ENCODE data around the gene WBP1. TPM values are rescaled to one million over a fixed set of nuclear protein-coding genes. Genes with fewer than 3 reads are reported as not detected.
A peak's percentile ranks its signal among the peaks of the same experiment; 100 is the strongest.
"Not testable (repeated sequence)": the region's sequence is repeated elsewhere in the genome, so short reads cannot be mapped to it uniquely, and the experiment has no call there.

The WBP1 gene
- total and polyA plus RNA-seq, 4 donors, result 38.1 to 149 (median 57.9) TPM

GRCh38 chr2:74442483-74443297, 15.5 kb upstream of the WBP1 start:
- H3K4me1 ChIP-seq (ENCODE audit: control insufficient read depth in 1 of 2, insufficient read depth in 2 of 2, low read length in 2 of 2); H3K9me3 ChIP-seq (ENCODE audit: control insufficient read depth, low read length); H3K36me3 ChIP-seq (ENCODE audit: control insufficient read depth in 1 of 2, insufficient read depth in 2 of 2, low read length in 1 of 2); H3K27ac ChIP-seq (ENCODE audit: low read depth in 1 of 2, low read length in 2 of 2); H3K4me3 ChIP-seq (ENCODE audit: low read length in 2 of 2); H3K27me3 ChIP-seq (ENCODE audit: control insufficient read depth in 1 of 2, insufficient read depth in 2 of 2, low read length in 1 of 2); intact Hi-C loops (cut with DNase I); ATAC-seq (ENCODE audit: low FRiP score): not testable (repeated sequence)
- WGBS, 2 donors, result 93 to 97% methylated on average over 16 of the region's 16 CpGs
- DNase-seq, result peak in 1 of 2 donors; percentile 62

GRCh38 chr2:74444498-74445318, 13.5 kb upstream of the WBP1 start:
- H3K4me3 ChIP-seq (ENCODE audit: low read length in 2 of 2), result no peak overlapping the region
- H3K36me3 ChIP-seq (ENCODE audit: control insufficient read depth in 1 of 2, insufficient read depth in 2 of 2, low read length in 1 of 2), result no peaks in the 10 kb centered on the region
- H3K4me1 ChIP-seq (ENCODE audit: control insufficient read depth in 1 of 2, insufficient read depth in 2 of 2, low read length in 2 of 2), result no peaks in the 10 kb centered on the region
- H3K27ac ChIP-seq (ENCODE audit: low read depth in 1 of 2, low read length in 2 of 2), result no peak overlapping the region
- H3K9me3 ChIP-seq (ENCODE audit: control insufficient read depth, low read length), result no peaks in the 10 kb centered on the region
- H3K27me3 ChIP-seq (ENCODE audit: control insufficient read depth in 1 of 2, insufficient read depth in 2 of 2, low read length in 1 of 2), result no peaks in the 10 kb centered on the region
- WGBS, 2 donors, result 17 to 26% methylated on average over 5 of the region's 5 CpGs
- DNase-seq (peak in 1 of 2 donors; percentile 13), ATAC-seq (ENCODE audit: low FRiP score) (no peak)
- intact Hi-C loops (cut with DNase I), result no loop called here

GRCh38 chr2:74447230-74447999, 10.8 kb upstream of the WBP1 start:
- intact Hi-C loops (cut with DNase I), result no loop called here
- DNase-seq (peak in 1 of 2 donors; percentile 9), ATAC-seq (ENCODE audit: low FRiP score) (no peak)
- no peaks in the 10 kb centered on the region for H3K9me3 ChIP-seq (ENCODE audit: control insufficient read depth, low read length)
- no peak overlapping the region for H3K27ac ChIP-seq (ENCODE audit: low read depth in 1 of 2, low read length in 2 of 2)
- H3K36me3 ChIP-seq (ENCODE audit: control insufficient read depth in 1 of 2, insufficient read depth in 2 of 2, low read length in 1 of 2), result no peaks in the 10 kb centered on the region
- H3K4me1 ChIP-seq (ENCODE audit: control insufficient read depth in 1 of 2, insufficient read depth in 2 of 2, low read length in 2 of 2), result no peaks in the 10 kb centered on the region
- 88 to 92% methylated on average over 5 of the region's 5 CpGs for WGBS, 2 donors
- no peaks in the 10 kb centered on the region for H3K27me3 ChIP-seq (ENCODE audit: control insufficient read depth in 1 of 2, insufficient read depth in 2 of 2, low read length in 1 of 2)
- H3K4me3 ChIP-seq (ENCODE audit: low read length in 2 of 2), result no peak overlapping the region

GRCh38 chr2:74448771-74449170, 9.5 kb upstream of the WBP1 start:
- intact Hi-C loops (cut with DNase I), result no loop called here
- Histone ChIP-seq H3K36me3 (ENCODE audit: control insufficient read depth in 1 of 2, insufficient read depth in 2 of 2, low read length in 1 of 2) (no peaks in the 10 kb centered on the region), H3K4me1 (ENCODE audit: control insufficient read depth in 1 of 2, insufficient read depth in 2 of 2, low read length in 2 of 2) (no peaks in the 10 kb centered on the region), H3K27me3 (ENCODE audit: control insufficient read depth in 1 of 2, insufficient read depth in 2 of 2, low read length in 1 of 2) (no peaks in the 10 kb centered on the region), H3K4me3 (ENCODE audit: low read length in 2 of 2) (no peak overlapping the region), H3K27ac (ENCODE audit: low read depth in 1 of 2, low read length in 2 of 2) (no peak overlapping the region), H3K9me3 (ENCODE audit: control insufficient read depth, low read length) (no peaks in the 10 kb centered on the region)
- no peak for ATAC-seq (ENCODE audit: low FRiP score)
- no peak for DNase-seq
- 82 to 84% methylated on average over 2 of the region's 2 CpGs for WGBS, 2 donors

- ATAC-seq (ENCODE audit: low FRiP score) (no peak), DNase-seq (no peak)
- H3K9me3 ChIP-seq (ENCODE audit: control insufficient read depth, low read length), result no peaks in the 10 kb centered on the region
- 59 to 67% methylated on average over 3 of the region's 3 CpGs for WGBS, 2 donors
- no peak overlapping the region for H3K4me3 ChIP-seq (ENCODE audit: low read length in 2 of 2)
- no peak overlapping the region for H3K27ac ChIP-seq (ENCODE audit: low read depth in 1 of 2, low read length in 2 of 2)
- no peaks in the 10 kb centered on the region for H3K27me3 ChIP-seq (ENCODE audit: control insufficient read depth in 1 of 2, insufficient read depth in 2 of 2, low read length in 1 of 2)
- intact Hi-C loops (cut with DNase I), result no loop called here
- H3K4me1 ChIP-seq (ENCODE audit: control insufficient read depth in 1 of 2, insufficient read depth in 2 of 2, low read length in 2 of 2), result peaks cover 0 to 2% of the 10 kb centered on the region in 2 donors
- no peaks in the 10 kb centered on the region for H3K36me3 ChIP-seq (ENCODE audit: control insufficient read depth in 1 of 2, insufficient read depth in 2 of 2, low read length in 1 of 2)
Measured at GRCh38 chr2:74450570-74451190, 7.6 kb upstream of the WBP1 start.

GRCh38 chr2:74454654-74455511, 3.4 kb upstream of the WBP1 start, which contains the start of gene INO80B:
INO80B (plus strand) TSS chr2:74455087; CDS start chr2:74455117, 30 bp downstream.
- DNase-seq (peak; percentile 96 to 97), ATAC-seq (ENCODE audit: low FRiP score) (peak; percentile 91)
- Histone ChIP-seq H3K4me3 (ENCODE audit: low read length in 2 of 2) (peak within 1 kb of the TSS; percentile 45 to 58), H3K27ac (ENCODE audit: low read depth in 1 of 2, low read length in 2 of 2) (no peak within 1 kb of the TSS), H3K36me3 (ENCODE audit: control insufficient read depth in 1 of 2, insufficient read depth in 2 of 2, low read length in 1 of 2) (no peaks in the 10 kb centered on the region), H3K27me3 (ENCODE audit: control insufficient read depth in 1 of 2, insufficient read depth in 2 of 2, low read length in 1 of 2) (no peaks in the 10 kb centered on the region), H3K9me3 (ENCODE audit: control insufficient read depth, low read length) (no peaks in the 10 kb centered on the region), H3K4me1 (ENCODE audit: control insufficient read depth in 1 of 2, insufficient read depth in 2 of 2, low read length in 2 of 2) (peaks cover 2 to 3% of the 10 kb centered on the region in 2 donors)
- intact Hi-C loops (cut with DNase I), result loop anchor here (2.0 kb wide), 1 partner anchor 28 kb away; the partner anchor contains the start of genes CCDC142 (in 2 of the 2) and TTC31 (in 2 of the 2)
- 1% methylated on average over 40 of the region's 40 CpGs for WGBS, 2 donors

- Histone ChIP-seq H3K4me1 (ENCODE audit: control insufficient read depth in 1 of 2, insufficient read depth in 2 of 2, low read length in 2 of 2) (peaks cover 2 to 3% of the 10 kb centered on the region in 2 donors), H3K27ac (ENCODE audit: low read depth in 1 of 2, low read length in 2 of 2) (peak overlapping the region; percentile 54 to 68), H3K9me3 (ENCODE audit: control insufficient read depth, low read length) (no peaks in the 10 kb centered on the region), H3K27me3 (ENCODE audit: control insufficient read depth in 1 of 2, insufficient read depth in 2 of 2, low read length in 1 of 2) (no peaks in the 10 kb centered on the region), H3K36me3 (ENCODE audit: control insufficient read depth in 1 of 2, insufficient read depth in 2 of 2, low read length in 1 of 2) (no peaks in the 10 kb centered on the region), H3K4me3 (ENCODE audit: low read length in 2 of 2) (peak overlapping the region; percentile 53 to 64)
- intact Hi-C loops (cut with DNase I), result no loop called here
- DNase-seq (no peak), ATAC-seq (ENCODE audit: low FRiP score) (no peak)
- 1% methylated on average over 22 to 27 of the region's 27 CpGs for WGBS, 2 donors
Measured at GRCh38 chr2:74457129-74457548, 1.1 kb upstream of the WBP1 start.

All from aorta (tissue), 5 donors.